GM19238 (cell line): ENCODE measurements around the gene RBM20.
A peak's percentile ranks its signal among the peaks of the same experiment; 100 is the strongest.

Source experiments
- DNase-seq: peaks from one replicate; pipeline ENCODE4 v3.0.0; 2011; ENCODE audit warnings: low spot score; ENCODE audit not compliant: insufficient read length

Gene RBM20

DNA sequence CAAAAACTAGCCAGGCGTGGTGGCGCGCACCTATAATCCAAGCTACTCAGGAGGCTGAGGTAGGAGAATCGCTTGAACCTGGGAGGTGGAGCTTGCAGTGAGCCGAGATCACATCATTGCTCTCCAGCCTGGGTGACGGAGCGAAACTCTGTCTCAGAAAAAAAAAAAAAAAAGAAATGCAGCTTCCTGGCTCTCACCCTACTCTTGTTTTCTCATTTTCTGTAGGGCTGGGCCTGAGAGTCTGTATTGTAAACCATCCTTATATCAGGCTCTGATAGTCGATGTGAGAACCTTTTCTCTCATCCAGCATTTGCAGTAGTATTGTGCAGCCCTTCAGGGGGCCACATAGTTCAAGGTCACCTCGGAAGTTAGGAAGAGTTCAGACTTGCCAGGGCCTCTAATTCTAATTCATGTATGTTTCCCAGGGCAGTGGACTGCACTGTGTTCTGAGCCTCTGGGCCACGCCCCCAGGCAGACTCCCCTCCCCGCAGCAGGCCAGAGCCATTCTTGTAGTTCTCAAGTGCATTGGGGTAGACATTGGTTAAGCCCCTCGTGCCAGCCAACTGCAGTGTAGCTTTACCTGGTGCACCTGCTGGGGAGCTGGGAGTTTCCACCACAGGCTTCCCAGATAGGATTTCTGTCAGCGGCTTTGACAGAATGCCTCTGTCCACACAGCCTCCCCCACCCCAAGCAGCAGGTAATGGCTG, 189.3 kb downstream of the RBM20 start:
- no peak for DNase-seq

DNA sequence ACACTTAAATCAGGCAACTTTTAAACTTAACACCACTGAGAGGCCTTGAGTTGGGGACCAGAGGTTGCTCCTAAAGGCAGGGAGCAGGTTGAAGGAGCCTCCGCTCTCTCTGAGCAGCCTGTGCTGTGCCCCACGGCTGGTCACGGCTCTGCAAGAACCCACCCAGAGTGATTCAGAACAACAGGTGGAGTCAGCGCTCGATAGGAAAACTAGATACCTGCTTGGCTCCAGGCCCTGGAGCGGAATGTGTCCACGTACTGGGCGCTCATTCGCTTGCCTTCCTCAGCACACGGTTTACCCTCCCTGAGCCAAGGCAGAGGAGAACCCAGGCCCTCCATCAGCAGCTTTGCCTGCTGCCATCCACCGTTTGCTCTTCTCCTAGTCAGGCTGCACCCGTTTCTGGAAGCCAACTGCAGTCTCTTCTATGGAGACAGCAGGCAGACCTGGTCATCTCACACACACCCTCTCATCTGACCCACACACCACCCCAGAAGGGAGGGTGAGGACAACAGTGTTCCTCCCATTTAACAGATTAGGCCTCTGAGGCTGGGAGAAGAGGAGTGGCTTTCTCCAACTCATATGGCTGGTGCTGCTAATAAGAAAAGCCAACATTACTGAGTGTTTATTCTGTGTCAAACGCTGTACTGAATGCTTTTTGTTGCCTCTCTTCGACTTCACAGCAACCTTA, 189.9 kb downstream of the RBM20 start:
- no peak for DNase-seq

DNA sequence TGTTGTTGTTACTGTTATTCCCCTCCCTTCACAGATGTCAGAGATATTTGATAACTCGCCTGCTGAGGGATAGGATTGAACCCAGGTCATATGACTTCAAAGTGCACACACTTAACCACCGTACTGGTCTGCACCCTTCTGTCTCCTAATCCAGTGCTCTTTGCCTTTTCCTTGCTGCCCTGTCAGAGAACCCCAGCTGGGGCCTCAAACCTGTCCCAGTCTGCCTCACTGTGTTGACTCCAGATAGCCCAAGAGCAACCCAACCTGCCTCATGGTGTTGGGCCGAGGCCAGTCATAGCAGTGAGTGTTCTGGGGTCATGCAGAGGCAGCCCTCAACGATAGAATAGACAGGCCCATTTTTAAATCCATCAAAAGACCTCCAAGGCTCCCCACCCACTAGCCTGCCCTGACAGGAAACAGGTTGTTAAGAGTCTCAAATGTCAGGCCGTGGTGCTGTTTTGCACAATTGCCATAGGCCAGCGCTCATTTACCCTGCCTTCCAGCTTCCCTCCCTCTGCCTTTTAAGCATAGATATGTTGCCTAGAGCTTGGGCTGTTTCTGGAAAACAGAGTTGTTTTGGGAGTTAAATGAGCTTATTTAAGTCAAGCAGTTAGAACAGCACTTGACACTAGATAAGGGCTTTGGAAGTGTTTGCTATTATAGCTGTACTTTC, 190.6 kb downstream of the RBM20 start:
- no peak for DNase-seq

DNA sequence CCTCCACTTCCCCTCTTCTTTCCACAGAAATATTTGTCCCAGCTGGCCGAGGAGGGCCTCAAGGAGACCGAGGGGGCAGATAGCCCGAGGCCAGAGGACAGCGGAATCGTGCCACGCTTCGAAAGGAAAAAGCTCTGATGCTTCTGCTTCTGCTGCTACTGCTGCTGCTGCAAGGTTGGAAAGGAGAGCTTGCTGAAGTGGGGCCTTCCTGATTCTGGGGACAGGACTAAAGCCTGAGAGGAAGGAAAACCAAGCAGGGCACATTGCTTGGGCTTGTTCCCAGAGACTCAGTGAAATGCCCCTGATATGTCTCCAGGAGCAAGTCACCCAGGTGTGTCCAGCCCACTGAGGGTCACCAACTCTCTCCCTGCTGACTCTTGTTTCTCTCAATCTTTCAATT, 191.7 kb downstream of the RBM20 start:
- no peak for DNase-seq

DNA sequence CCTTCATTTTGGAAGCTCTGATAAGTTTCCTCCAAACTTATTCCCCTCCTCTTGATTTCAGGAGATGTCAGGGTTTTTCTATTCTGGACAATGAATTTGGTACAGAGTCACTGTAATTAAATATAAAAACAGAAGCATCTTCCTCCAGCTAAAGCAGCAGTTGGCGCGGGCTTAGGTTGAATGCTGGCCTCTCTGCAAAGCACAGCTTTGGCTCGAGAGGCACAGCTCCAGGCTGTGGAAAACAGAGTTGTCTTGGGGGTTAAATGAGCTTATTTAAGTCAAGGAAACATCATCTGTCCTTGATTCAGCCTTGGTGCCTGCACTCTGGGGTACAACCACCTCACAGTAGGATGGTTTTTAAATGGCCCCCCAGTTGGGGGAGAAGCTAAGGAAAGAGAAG, 192.6 kb downstream of the RBM20 start:
- DNase-seq = no peak

DNA sequence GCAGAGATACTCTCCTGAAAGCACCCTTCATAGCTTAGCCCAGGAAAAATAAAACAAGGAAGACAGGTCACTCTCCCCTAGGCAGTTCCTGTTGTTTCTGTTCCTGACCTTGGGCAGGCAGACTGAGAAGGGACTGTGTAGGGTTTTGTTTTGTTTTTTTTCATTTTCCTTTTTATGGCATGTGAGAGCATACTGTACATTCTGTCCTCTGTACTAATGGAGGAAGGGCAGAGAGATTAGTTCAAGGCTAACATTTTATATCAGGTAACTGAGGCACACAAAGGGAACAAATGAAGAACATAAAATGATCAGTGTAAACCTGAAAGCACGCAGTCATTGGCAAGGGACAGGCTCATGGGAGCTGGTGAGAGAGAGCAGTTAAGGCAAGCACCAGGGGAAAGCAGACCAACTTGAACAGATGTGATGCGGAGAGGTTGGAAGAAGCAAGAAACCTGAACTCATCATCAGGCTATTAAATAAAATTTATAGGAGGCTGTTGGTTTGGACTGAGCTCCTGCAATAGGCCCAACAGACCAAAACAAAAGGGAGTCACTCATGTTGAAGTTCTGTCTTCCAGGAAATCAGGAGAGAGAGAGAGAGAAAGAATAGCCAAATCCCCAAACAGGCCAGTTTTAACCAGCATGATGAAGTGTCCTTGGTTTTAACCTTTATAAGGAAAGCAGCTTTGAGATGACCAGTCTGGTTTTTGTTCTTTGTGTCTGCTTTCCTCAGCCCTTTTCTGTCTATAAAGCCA, 193.5 kb downstream of the RBM20 start:
- DNase-seq = no peak

DNA sequence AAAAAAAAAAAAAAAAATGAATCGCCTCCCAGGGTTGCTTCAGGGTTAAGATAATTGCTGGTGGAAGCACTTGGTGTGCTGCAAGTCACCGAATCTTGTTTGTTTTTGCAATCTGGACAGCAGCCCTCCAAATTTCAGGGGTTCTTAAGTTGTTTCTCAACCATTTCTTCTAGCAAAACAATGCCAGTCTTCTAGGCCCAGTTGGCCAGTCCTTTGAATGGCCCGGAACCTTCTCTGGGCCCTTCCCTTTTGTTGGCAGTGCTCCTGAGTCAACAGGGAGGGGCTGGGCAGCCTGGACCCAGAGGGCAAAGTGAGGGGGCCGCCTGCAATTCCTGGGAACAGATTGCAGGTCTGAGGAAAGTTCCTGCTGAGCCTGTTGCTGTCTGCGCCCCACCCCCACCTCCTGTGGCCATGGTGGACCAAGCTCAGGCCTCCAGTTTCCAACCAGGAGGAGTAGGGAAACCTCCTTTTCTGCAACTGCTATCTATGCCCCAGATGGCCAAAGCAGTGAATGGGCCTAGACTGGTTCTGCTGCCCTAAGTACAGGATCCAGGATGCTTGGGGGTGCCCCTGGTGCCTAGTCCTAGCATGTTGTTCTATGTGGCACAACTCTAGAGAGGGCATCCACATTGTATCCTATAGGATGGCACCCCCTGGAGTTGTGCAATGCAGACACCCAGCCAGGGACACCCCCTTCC, 196.2 kb downstream of the RBM20 start:
- DNase-seq = no peak

DNA sequence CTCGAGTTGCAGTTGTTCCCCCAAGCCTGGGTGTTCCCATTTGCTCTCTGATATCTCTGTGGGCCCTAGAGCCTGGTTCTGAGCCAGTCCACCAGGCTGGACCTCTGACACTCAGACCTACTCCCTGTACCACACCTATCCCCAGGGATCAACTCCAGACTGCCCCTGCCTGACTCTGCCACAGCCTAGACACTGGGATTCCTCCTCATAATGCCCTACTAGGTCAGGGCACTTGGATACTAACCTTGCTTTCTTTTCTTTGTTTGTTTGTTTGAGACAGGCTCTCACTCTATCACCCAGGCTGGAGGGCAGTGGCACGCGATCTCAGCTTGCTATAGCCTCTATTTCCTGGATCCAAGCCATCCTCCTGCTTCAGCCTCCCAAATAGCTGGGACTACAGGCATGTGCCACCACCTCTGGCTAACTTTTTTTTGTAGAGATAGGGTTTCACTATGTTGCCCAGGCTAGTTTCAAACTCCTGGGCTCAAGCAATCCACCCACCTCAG, 196.8 kb downstream of the RBM20 start:
- no peak for DNase-seq

DNA sequence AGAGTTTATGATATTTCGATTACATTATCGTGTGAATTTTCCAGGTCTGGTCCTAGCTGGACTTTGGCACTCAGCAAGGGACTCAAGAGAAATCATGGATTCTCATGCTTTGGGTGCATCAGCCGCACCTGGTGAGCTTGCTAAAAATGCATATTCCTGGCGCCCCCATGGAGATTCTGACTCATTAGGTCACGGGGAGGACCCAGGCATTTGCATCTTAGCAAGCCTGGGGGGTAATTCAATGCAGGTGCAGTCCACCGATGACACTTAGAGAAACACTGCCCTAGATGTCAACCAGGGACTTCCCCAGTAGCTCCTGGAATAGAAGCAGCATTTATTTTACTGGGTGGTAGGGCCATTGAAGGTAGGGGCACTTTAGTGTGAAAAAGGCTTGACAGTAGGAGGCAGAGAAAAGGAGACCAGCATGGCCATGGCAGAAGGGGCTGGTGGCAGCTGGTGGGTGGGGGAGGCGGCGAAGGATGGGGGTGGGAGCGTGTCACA, 197.7 kb downstream of the RBM20 start:
- DNase-seq = peak; percentile 72

DNA sequence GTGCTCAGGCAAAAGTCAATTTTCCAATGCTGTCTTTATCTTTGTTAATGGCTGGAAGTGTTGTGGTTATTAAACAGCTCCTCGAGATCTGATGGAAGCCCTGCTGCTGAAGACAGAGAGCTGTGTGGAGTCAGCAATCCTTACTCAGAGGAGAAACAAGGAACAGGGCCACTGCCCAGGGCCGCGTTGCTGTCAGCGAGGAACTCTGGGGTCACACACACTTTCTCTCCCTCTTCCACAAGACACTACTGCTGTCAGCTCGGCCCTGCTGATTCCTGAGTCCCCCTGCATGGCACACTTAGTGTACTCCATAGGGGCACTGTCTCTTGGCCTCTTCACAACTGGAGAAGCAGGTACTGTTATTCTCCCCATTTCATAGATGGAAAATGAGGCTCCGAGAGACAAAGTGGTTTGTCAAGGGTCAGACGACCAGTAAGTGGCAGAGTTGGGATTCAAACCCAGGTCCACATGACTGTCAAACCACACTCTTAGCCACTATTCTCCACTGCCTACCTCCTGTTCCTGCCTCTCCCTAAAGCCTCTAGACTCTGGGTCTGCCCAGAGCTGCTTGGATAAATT, 198.3 kb downstream of the RBM20 start:
- DNase-seq = no peak

DNA sequence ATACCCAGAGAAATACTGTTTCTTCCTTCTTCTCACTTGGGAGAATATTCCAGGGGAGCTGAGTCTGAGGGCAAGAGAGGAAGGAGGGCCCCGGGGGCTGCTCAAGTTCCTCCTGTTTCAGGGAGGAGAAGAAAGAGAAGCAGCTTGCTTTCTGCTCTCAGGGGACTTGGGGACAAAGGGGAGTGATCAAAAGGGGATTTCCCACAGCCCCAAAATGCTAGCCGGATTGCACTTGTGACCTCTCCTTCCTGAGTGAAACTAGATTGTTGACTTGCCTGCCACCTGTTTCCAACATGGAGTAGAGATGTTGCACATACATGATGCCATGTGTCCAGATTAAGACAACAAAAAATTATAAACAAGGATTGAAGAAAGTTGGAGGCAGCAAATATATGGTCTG, 198.9 kb downstream of the RBM20 start:
- DNase-seq = peak; percentile 71

DNA sequence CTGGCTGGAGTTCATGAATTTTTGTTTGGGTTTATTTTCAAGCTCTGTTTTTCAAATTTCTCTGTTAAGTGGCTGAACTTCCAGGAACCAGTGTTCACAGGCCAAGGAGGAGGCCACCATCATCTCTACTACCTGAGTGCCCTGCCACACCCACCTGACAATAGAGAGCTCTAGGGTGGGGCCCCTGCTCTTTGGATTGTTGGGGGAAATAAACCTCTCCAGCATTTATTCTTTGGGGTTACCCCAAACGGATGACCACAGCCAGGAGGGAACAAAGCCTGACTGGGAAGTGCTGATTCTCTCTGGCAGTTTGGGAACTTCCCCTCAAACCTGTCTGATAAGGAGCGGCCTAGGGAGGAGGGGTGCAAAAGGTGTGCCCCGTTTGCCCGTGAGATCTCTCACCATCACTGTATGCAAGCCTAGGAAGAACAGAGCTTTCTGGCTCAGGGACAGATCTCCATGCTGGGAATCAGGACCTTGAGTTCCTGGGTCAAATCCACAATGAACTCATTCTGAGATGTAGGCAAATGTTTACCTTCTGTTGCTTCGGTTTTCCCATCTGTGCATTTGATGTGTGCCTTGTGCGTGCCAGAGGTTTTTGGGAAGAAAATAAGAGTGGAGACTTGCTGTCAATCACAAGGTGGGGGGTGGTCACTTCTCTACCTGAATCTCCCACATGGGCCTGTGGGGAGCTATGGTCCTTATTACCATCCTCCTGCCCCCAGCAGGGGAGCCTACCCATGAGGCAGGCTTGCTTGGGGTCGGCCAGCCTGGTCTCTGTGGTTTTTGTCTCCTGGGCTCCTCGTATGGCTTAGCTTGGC, 199.9 kb downstream of the RBM20 start:
- DNase-seq = no peak

DNA sequence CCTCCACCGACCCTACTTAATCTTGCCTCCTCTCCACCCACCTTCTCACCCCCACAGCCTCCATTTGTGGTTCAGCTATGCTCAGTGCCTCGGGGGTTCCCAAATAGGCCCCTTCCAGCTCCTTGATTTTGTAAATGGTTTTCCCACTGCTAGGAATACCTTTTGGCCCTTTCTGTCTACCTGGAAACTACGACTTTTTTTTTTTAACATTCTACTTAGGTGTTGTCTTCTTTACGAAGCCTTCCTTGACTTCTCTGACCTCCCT, 200.4 kb downstream of the RBM20 start:
- DNase-seq = no peak

DNA sequence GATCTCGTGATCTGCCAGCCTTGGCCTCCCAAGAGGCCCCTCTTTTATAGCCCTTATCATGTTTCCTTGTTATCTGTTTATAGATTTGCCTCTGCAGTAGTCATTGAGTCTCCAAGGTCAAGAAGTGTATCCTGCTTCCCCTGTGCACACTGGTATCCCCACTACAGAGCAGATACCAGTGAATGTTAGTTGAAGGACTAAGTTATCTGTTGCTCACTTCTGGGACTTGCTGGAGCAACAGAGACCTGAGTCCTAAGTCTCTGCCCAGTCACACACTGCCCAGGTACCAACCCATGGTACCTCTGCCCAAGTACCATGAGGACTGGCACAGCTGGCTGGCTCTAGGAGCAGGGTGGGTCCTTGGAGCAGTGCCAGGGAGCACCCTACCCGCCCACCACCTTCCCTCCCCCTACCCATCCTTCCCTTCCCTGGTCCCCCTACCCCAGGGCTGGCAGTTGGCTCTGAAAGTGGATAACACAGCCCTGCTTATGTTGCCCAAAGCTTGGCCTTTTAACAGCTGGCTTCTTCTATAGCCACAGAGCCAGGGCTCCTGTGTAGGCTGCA, 201.1 kb downstream of the RBM20 start:
- DNase-seq = no peak

DNA sequence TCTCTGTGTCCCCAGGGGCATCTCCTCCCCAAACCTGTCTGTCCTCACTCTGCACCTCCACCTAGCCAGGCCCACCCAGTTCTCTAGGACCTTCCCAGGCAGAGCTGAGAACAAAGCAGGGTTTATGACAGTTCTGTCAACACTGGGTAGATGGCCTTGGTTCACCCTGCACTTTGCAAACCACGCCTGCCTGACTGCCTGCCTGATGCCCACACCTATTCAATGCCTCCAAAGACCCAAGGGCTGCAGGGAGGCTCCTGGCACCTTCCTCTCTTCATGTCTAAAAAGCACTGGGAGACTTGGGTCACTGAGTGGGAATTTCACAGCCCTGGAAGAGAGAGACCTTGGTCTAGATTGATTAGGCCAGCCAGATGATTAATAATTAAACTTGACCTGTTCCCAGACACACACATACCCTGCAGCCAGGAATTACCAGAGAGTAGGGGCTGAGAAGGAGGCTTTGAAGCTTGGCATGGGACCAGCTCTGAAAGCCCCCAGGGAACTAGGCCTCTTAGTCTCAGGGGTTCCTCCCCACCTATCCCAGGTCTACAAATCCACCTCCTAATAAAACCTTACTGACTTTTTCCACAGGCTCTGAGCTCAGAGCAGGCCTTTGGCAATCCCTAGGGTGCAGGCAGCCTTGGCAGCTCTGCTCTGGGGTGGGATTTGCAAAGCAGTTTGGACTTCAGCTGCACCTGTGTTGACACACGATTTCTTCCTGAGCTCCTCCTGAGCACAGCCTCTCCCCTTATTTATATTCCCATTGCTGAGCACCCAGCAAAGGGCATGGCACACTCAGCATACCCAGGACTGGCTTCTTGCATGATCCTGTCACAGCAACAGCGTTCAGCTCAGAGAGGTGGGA, 201.9 kb downstream of the RBM20 start:
- no peak for DNase-seq

DNA sequence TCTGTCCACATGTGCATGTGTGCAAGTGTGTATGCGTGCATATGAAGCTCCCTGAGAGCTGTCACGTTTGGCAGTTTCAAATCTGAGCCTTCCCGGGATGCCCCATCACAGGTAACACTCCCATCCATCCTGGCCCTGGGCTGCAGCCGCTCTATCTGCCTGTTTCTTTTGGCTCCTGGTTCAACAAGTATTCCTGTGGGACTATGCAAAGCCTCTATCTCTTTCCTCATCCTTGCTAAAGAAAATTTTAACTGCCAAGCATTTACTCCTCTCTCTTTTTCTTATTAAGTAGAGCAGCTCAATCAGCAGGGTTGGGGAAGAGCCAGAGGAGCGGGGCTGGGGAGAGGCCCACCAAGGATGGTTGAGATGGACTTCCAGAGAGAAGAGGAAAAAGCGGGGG, 203.2 kb downstream of the RBM20 start:
- DNase-seq = no peak

DNA sequence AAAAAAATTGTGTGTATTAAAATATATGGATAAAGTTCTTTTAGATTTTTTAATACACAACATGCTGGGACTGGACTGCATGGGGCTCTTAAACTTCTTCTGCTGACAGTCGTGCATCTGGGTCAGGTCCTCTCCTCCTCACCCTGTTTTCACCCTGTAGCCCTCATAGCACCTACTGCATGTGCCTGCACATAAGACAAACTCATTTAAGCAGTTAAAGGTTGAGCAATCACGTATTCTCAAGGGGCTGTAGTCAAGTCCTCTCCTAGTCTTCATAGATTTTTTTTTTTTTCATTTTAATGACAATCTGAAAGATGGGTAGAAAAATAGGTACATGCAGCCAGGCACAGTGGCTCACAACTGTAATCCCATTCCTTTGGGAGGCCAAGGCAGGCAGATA, 204.0 kb downstream of the RBM20 start:
- no peak for DNase-seq

DNA sequence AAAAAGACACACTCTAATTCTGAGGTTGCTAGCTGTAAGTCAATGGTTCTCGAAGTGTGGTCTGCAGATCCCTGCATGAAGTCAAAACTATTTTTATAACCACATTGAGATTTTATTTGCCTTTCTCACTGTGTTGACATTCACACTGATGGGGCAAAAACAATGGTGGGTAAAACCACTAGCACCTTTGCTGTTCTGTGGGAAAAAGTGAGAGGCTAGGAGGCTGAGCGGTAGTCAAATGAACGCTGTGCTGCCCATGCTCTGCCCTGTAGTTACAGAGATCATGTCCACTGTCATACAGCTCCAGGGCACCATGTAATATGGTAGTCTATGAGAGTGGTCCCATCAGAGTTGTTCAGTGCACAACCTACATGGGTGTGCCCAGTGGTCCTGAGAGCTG, 206.0 kb downstream of the RBM20 start:
- no peak for DNase-seq
